OCI-LY1 (cell line): ENCODE measurements around the gene CYP2W1.
"Not testable (repeated sequence)": the region's sequence is repeated elsewhere in the genome, so short reads cannot be mapped to it uniquely, and the experiment has no call there.

Experiments
- H2AFZ ChIP-seq: fragments of 200-600 bp; sonication (generic), shearing (Covaris generic); 2 replicates; pipeline ENCODE4 v1.6.0; 2014; ENCODE audit warnings: antibody characterized with exemption, mild to moderate bottlenecking, low read length
- H3F3A ChIP-seq: fragments of 200-600 bp; sonication (generic), shearing (Covaris generic); 2 replicates; pipeline ENCODE4 v1.6.0; 2014; ENCODE audit warnings: mild to moderate bottlenecking, antibody characterized with exemption, low read length, moderate library complexity; ENCODE audit not compliant: insufficient read depth
- H3K27ac ChIP-seq: fragments of 200-600 bp; sonication (generic); 2 replicates; pipeline ENCODE4 v1.5.1; 2014; ENCODE audit warnings: low read length, mixed run types, mild to moderate bottlenecking, low read depth; ENCODE audit not compliant: poor library complexity, severe bottlenecking
- H3K27me3 ChIP-seq: fragments of 200-600 bp; sonication (generic); 2 replicates; pipeline ENCODE4 v1.6.0; 2014; ENCODE audit warnings: antibody characterized with exemption, mild to moderate bottlenecking, low read length, moderate library complexity; ENCODE audit not compliant: insufficient read depth
- H3K36me3 ChIP-seq: fragments of 200-600 bp; sonication (generic); 2 replicates; pipeline ENCODE4 v1.6.1; 2014; ENCODE audit warnings: mild to moderate bottlenecking, antibody characterized with exemption, low read length, moderate library complexity, mixed read lengths; ENCODE audit not compliant: insufficient read depth
- H3K4me1 ChIP-seq: fragments of 200-600 bp; sonication (generic); 2 replicates; pipeline ENCODE4 v1.5.1; 2014; ENCODE audit warnings: mild to moderate bottlenecking, low read length, moderate library complexity; ENCODE audit not compliant: insufficient read depth, severe bottlenecking
- H3K4me2 ChIP-seq: fragments of 200-600 bp; sonication (generic), shearing (Covaris generic); 2 replicates; pipeline ENCODE4 v1.6.1; 2014; ENCODE audit warnings: low read length
- H3K4me3 ChIP-seq: fragments of 200-600 bp; sonication (generic); 2 replicates; pipeline ENCODE4 v1.5.1; 2014; ENCODE audit warnings: low read length, low read depth, mild to moderate bottlenecking, mixed read lengths; ENCODE audit not compliant: poor library complexity, severe bottlenecking
- H3K79me2 ChIP-seq: fragments of 200-600 bp; shearing (Covaris generic); 2 replicates; pipeline ENCODE4 v1.6.1; 2016; ENCODE audit warnings: mixed run types, low read length, mixed read lengths; ENCODE audit not compliant: insufficient read depth
- H3K9ac ChIP-seq: fragments of 200-600 bp; sonication (generic), shearing (Covaris generic); 2 replicates; pipeline ENCODE4 v1.6.1; 2014; ENCODE audit warnings: mild to moderate bottlenecking, low read length, mixed read lengths
- H3K9me2 ChIP-seq: fragments of 200-600 bp; sonication (generic), shearing (Covaris generic); 2 replicates; pipeline ENCODE4 v1.6.1; 2014; ENCODE audit warnings: low read depth, mild to moderate bottlenecking, low read length, mixed read lengths
- H3K9me3 ChIP-seq: fragments of 200-600 bp; shearing (Covaris generic); 2 replicates; pipeline ENCODE4 v1.6.1; 2014; ENCODE audit warnings: low read length, mixed read lengths
- H4K20me1 ChIP-seq: fragments of 200-600 bp; sonication (generic), shearing (Covaris generic); 2 replicates; pipeline ENCODE4 v1.6.0; 2016; ENCODE audit warnings: mild to moderate bottlenecking, low read length; ENCODE audit not compliant: insufficient read depth
- EZH2 ChIP-seq: fragments of 200-600 bp; sonication (generic), shearing (Covaris generic); IDR thresholded peaks from 2 replicates; pipeline ENCODE4 v1.8.0; 2017; ENCODE audit warnings: borderline replicate concordance, mixed run types, mild to moderate bottlenecking, antibody characterized with exemption, low read length, moderate library complexity, mixed read lengths
- TF ChIP-seq, protein P1 (sequence below): fragments of 200-600 bp; sonication (generic), shearing (Covaris generic); IDR thresholded peaks from 2 replicates; pipeline ENCODE4 v1.5.1; 2017; ENCODE audit warnings: mild to moderate bottlenecking, antibody characterized with exemption, low read length, moderate library complexity, mixed read lengths

CYP2W1 gene

GRCh38 chr7:940599-941408, 42.2 kb upstream of the CYP2W1 start:
- no peaks in the 10 kb centered on the region for H3K4me1 ChIP-seq
- H3K4me2 ChIP-seq, result no peak overlapping the region
- no peaks in the 10 kb centered on the region; the same call in 1 of the 2 replicates for H3K36me3 ChIP-seq
- no peaks in the 10 kb centered on the region for H3F3A ChIP-seq
- H3K27me3 ChIP-seq, result no peaks in the 10 kb centered on the region; the same call in 1 of the 2 replicates
- no peaks in the 10 kb centered on the region for H4K20me1 ChIP-seq
- no peak overlapping the region for H3K4me3 ChIP-seq
- H3K9me2 ChIP-seq, result no peaks in the 10 kb centered on the region
- TF ChIP-seq, protein P1, sequence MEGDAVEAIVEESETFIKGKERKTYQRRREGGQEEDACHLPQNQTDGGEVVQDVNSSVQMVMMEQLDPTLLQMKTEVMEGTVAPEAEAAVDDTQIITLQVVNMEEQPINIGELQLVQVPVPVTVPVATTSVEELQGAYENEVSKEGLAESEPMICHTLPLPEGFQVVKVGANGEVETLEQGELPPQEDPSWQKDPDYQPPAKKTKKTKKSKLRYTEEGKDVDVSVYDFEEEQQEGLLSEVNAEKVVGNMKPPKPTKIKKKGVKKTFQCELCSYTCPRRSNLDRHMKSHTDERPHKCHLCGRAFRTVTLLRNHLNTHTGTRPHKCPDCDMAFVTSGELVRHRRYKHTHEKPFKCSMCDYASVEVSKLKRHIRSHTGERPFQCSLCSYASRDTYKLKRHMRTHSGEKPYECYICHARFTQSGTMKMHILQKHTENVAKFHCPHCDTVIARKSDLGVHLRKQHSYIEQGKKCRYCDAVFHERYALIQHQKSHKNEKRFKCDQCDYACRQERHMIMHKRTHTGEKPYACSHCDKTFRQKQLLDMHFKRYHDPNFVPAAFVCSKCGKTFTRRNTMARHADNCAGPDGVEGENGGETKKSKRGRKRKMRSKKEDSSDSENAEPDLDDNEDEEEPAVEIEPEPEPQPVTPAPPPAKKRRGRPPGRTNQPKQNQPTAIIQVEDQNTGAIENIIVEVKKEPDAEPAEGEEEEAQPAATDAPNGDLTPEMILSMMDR, result no peak
- no peak for TF ChIP-seq EZH2
- H3K9me3 ChIP-seq, result 0 out of 2 replicates have a peak, but pooled peaks cover 6% of the 10 kb centered on the region
- no peak overlapping the region for H2AFZ ChIP-seq
- no peak overlapping the region for H3K27ac ChIP-seq
- H3K9ac ChIP-seq, result no peak overlapping the region
- H3K79me2 ChIP-seq, result no peaks in the 10 kb centered on the region

DNA sequence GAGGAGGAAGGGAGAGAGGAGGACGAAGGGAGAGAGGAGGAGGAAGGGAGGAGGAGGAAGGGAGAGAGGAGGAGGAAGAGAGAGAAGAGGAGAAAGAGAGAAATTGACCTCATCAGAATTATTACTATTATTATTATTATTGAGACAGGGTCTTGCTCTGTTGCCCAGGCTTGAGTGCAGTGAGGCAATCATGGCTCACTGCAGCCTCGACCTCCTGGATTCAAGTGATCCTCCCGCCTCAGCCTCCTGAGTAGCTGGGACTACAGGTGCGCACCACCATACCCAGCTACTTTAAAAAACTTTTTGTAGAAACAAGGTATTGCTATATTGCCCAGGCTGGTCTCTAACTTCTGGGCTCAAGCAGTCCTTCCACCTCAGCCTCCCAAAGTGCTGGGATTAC, 39.2 kb upstream of the CYP2W1 start:
- not testable (repeated sequence) for H3K9me2 ChIP-seq, H4K20me1 ChIP-seq, H2AFZ ChIP-seq, H3F3A ChIP-seq, H3K4me2 ChIP-seq, H3K9me3 ChIP-seq, H3K4me1 ChIP-seq, H3K27me3 ChIP-seq, H3K9ac ChIP-seq, H3K36me3 ChIP-seq, H3K4me3 ChIP-seq, H3K27ac ChIP-seq, H3K79me2 ChIP-seq

GRCh38 chr7:944744-945143, 38.2 kb upstream of the CYP2W1 start:
- Histone ChIP-seq H2AFZ (no peak overlapping the region), H3K9ac (no peak overlapping the region), H3K27ac (no peak overlapping the region), H3K4me3 (no peak overlapping the region), H3K4me2 (no peak overlapping the region), H3K4me1 (no peaks in the 10 kb centered on the region), H3F3A (no peaks in the 10 kb centered on the region), H3K27me3 (no peaks in the 10 kb centered on the region; the same call in 1 of the 2 replicates), H3K9me3 (0 out of 2 replicates have a peak, but pooled peaks cover 6% of the 10 kb centered on the region), H3K36me3 (no peaks in the 10 kb centered on the region; the same call in 1 of the 2 replicates), H3K9me2 (no peaks in the 10 kb centered on the region), H3K79me2 (no peaks in the 10 kb centered on the region), H4K20me1 (no peaks in the 10 kb centered on the region)
- TF ChIP-seq EZH2, result no peak
- TF ChIP-seq, protein P1, result no peak

DNA sequence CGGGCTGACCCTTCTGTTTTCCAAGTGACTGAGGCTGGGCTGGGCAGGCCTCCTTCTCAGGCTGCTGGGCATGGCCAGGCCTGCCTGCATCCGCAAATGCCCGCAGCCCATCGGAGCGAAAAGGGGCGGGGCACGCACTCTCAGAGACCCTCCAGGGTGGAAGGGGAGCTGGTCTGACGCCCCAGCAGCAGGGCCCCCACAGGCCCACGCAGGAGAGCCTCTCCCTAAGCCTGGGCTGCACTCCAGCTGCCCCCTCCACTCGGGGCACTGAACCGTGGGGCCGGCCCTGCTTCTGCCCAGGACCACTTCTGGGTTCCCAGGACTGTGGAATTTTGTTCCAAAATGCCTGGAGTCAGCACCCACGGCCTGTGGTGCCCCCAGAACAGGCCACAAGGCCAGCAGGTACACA, 37.8 kb upstream of the CYP2W1 start:
- H3K9me3 ChIP-seq, result 0 out of 2 replicates have a peak, but pooled peaks cover 6% of the 10 kb centered on the region
- no peaks in the 10 kb centered on the region for H3K9me2 ChIP-seq
- H3K36me3 ChIP-seq, result no peaks in the 10 kb centered on the region; the same call in 1 of the 2 replicates
- H3K27me3 ChIP-seq, result no peaks in the 10 kb centered on the region; the same call in 1 of the 2 replicates
- no peaks in the 10 kb centered on the region for H3F3A ChIP-seq
- H3K79me2 ChIP-seq, result no peaks in the 10 kb centered on the region
- H3K27ac ChIP-seq, result no peak overlapping the region
- no peaks in the 10 kb centered on the region for H3K4me1 ChIP-seq
- no peak overlapping the region for H3K4me3 ChIP-seq
- no peak overlapping the region for H2AFZ ChIP-seq
- no peak overlapping the region for H3K4me2 ChIP-seq
- no peaks in the 10 kb centered on the region for H4K20me1 ChIP-seq
- TF ChIP-seq, protein P1, result no peak
- no peak for TF ChIP-seq EZH2
- H3K9ac ChIP-seq, result no peak overlapping the region
